DOHH2 (cell line): ENCODE data around the gene CBFA2T3.
"Not testable (repeated sequence)": the region's sequence is repeated elsewhere in the genome, so short reads cannot be mapped to it uniquely, and the experiment has no call there.

Experiments
- H3F3A ChIP-seq: fragments of 200-600 bp; sonication (generic), shearing (Covaris generic); 2 replicates; pipeline ENCODE4 v1.6.0; 2016; ENCODE audit warnings: antibody characterized with exemption, mild to moderate bottlenecking; ENCODE audit not compliant: control insufficient read depth, insufficient read depth
- H3K27ac ChIP-seq: fragments of 200-600 bp; sonication (generic); 2 replicates; pipeline ENCODE4 v1.5.1; 2014; ENCODE audit warnings: low read depth, mild to moderate bottlenecking, low read length, moderate library complexity
- H3K27me3 ChIP-seq: fragments of 200-600 bp; sonication (generic); 2 replicates; pipeline ENCODE4 v1.6.1; 2014; ENCODE audit warnings: mild to moderate bottlenecking, low read length, mixed read lengths; ENCODE audit not compliant: control insufficient read depth
- H3K36me3 ChIP-seq: fragments of 200-600 bp; sonication (generic); 2 replicates; pipeline ENCODE4 v1.6.1; 2014; ENCODE audit warnings: mild to moderate bottlenecking, low read length, moderate library complexity, mixed read lengths; ENCODE audit not compliant: control insufficient read depth
- H3K4me1 ChIP-seq: fragments of 200-600 bp; sonication (generic); 2 replicates; pipeline ENCODE4 v1.6.1; 2014; ENCODE audit warnings: mild to moderate bottlenecking, low read length, mixed read lengths; ENCODE audit not compliant: control insufficient read depth
- H3K4me2 ChIP-seq: fragments of 200-600 bp; sonication (generic); 2 replicates; pipeline ENCODE4 v1.6.0; 2014; ENCODE audit warnings: mild to moderate bottlenecking, low read length, moderate library complexity
- H3K4me3 ChIP-seq: fragments of 200-600 bp; sonication (generic); 2 replicates; pipeline ENCODE4 v1.5.1; 2014; ENCODE audit warnings: mild to moderate bottlenecking, low read length, mixed read lengths
- H3K79me2 ChIP-seq: fragments of 200-600 bp; sonication (generic); 2 replicates; pipeline ENCODE4 v1.6.1; 2014; ENCODE audit warnings: mild to moderate bottlenecking, low read length, mixed read lengths; ENCODE audit not compliant: control insufficient read depth
- H3K9me2 ChIP-seq: fragments of 200-600 bp; sonication (generic); replicated peaks from 2 replicates; pipeline ENCODE4 v1.6.1; 2014; ENCODE audit warnings: mild to moderate bottlenecking, low read length, mixed read lengths; ENCODE audit not compliant: control insufficient read depth
- H3K9me3 ChIP-seq: fragments of 200-600 bp; sonication (generic); 2 replicates; pipeline ENCODE4 v1.6.1; 2014; ENCODE audit warnings: antibody characterized with exemption, low read length, mixed read lengths; ENCODE audit not compliant: control insufficient read depth, insufficient read depth
- H4K20me1 ChIP-seq: fragments of 200-600 bp; sonication (generic); 2 replicates; pipeline ENCODE4 v1.6.0; 2014; ENCODE audit warnings: low read depth, mild to moderate bottlenecking, antibody characterized with exemption, low read length, moderate library complexity; ENCODE audit not compliant: control insufficient read depth, insufficient read depth
- CTCF ChIP-seq: fragments of 200-600 bp; sonication (generic); IDR thresholded peaks from one replicate; pipeline ENCODE4 v1.5.1; 2014; ENCODE audit warnings: antibody characterized with exemption, mild to moderate bottlenecking, low read depth, low read length; ENCODE audit not compliant: poor library complexity, severe bottlenecking
- EZH2phosphoT487 ChIP-seq: fragments of 200-600 bp; sonication (generic); IDR thresholded peaks from 2 replicates; pipeline ENCODE4 v1.6.1; 2017; ENCODE audit warnings: borderline replicate concordance, mild to moderate bottlenecking, antibody characterized with exemption, low read length, moderate library complexity, mixed read lengths

CBFA2T3 gene

DNA sequence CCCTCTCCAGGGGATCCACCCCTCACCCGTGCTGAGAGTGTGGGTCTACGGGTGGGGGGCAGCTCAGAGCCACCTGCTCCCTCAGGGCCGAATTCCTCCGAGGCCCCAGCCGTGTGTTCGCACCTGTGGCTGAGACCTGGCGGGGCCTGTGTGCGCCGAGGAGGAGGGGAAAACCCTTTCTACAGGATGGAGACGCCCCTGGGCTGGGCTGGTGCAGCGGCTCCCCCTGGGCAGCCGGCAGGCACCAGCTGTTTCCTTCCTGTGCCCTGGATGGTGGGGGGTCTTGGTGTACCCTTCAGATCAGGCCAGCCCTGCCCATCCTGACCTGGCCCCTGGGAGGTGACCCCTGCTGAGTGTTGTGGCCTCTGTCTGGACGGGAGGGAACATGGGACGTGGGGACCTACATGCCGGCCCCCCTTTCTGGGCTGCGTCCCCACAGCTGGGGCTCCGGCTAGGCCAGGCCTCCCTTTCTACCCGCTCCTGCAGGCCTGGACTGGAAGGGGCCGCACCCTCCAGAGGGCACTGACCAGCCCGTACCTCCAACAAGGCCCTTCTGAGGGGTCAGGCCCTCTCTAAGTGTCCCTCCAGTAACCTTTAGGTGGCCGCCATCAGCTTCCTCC lies 82.2 kb downstream of the CBFA2T3 start:
- no peaks in the 10 kb centered on the region for H4K20me1 ChIP-seq
- no peaks in the 10 kb centered on the region for H3F3A ChIP-seq
- H3K4me2 ChIP-seq, result no peak overlapping the region

DNA sequence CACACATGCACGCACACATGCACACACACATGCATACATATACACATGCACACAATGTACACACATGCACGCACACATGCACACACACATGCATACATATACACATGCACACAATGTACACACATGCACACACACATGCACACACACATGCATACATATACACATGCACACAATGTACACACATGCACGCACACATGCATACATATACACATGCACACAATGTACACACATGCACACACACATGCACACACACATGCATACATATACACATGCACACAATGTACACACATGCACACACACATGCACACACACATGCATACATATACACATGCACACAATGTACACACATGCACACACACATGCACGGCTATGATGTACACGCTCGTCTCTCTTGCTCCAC lies 82.7 kb downstream of the CBFA2T3 start:
- H3K9me3 ChIP-seq, H3K79me2 ChIP-seq, H3K9me2 ChIP-seq, H3F3A ChIP-seq, H3K4me2 ChIP-seq, H4K20me1 ChIP-seq, H3K27me3 ChIP-seq, H3K4me1 ChIP-seq, H3K27ac ChIP-seq, H3K4me3 ChIP-seq: not testable (repeated sequence)
- peaks cover 61% of the 10 kb centered on the region for H3K36me3 ChIP-seq

More for the DNA sequence above, 82.2 kb downstream of the CBFA2T3 start:
- Histone ChIP-seq H3K27me3 (no peaks in the 10 kb centered on the region), H3K9me2 (no peaks in the 10 kb centered on the region), H3K4me1 (no peaks in the 10 kb centered on the region), H3K4me3 (no peak overlapping the region), H3K79me2 (no peaks in the 10 kb centered on the region), H3K9me3 (peaks cover 3% of the 10 kb centered on the region; the same call in 1 of the 2 replicates), H3K27ac (no peak overlapping the region), H3K36me3 (peaks cover 66% of the 10 kb centered on the region)
- TF ChIP-seq EZH2phosphoT487, result no peak
- TF ChIP-seq CTCF, result no peak

DNA sequence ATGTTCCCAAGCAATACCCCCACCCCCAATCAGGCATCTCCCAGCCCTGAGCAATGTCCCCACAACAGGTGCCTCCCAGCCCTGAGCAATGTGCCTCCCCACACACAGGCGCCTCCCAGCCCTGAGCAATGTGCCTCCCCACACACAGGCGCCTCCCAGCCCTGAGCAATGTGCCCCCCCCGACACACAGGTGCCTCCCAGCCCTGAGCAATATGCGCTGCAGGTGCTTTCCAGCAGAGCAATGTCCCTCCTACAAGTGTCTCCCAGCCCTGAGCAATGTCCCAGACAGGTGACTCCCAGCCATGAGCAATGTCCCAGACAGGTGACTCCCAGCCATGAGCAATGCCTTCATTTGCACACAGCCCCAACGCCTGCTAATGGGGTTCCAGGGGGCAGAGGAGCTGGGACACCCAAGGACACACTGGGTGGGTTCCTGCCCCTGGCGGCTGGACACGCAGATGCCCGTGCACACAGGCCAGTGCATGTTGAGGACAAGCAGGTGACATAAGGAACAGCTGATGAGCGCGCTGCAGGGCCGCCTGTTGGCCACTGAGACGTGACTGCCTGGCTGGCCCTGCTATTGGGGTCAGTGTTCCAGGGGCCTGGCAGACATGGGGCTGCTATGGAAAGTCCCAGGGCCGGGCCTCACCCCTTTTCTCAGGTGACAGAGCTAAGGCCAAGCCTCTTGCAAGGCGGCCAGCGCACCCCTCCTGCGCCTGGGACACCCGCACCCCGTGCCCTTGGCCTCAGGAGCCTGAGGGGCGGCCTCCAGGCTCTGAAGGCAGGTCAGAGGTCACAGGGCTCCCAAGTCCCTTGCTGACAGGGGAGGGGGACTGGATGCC lies 83.7 kb downstream of the CBFA2T3 start:
- Histone ChIP-seq H3K9me3 (peaks cover 3% of the 10 kb centered on the region; the same call in 1 of the 2 replicates), H3K36me3 (peaks cover 55% of the 10 kb centered on the region), H3K4me2 (no peak overlapping the region), H4K20me1 (no peaks in the 10 kb centered on the region), H3K27ac (no peak overlapping the region), H3K4me1 (no peaks in the 10 kb centered on the region), H3K9me2 (no peaks in the 10 kb centered on the region), H3K27me3 (no peaks in the 10 kb centered on the region), H3K4me3 (no peak overlapping the region), H3K79me2 (no peaks in the 10 kb centered on the region), H3F3A (no peaks in the 10 kb centered on the region)
- TF ChIP-seq CTCF, result no peak
- no peak for TF ChIP-seq EZH2phosphoT487

GRCh38 chr16:88892065-88892464 lies 84.9 kb downstream of the CBFA2T3 start:
- Histone ChIP-seq H3K27ac (no peak overlapping the region), H3K79me2 (no peaks in the 10 kb centered on the region), H3K9me2 (no peaks in the 10 kb centered on the region), H3K4me2 (no peak overlapping the region), H3K27me3 (no peaks in the 10 kb centered on the region), H3K4me1 (no peaks in the 10 kb centered on the region), H3K36me3 (peaks cover 48% of the 10 kb centered on the region), H3K4me3 (no peak overlapping the region), H3F3A (no peaks in the 10 kb centered on the region), H3K9me3 (peaks cover 3% of the 10 kb centered on the region; the same call in 1 of the 2 replicates), H4K20me1 (no peaks in the 10 kb centered on the region)
- TF ChIP-seq CTCF, result no peak
- TF ChIP-seq EZH2phosphoT487, result no peak
